ENCODE data around the gene CACNA1C.

CACNA1C gene

DNA sequence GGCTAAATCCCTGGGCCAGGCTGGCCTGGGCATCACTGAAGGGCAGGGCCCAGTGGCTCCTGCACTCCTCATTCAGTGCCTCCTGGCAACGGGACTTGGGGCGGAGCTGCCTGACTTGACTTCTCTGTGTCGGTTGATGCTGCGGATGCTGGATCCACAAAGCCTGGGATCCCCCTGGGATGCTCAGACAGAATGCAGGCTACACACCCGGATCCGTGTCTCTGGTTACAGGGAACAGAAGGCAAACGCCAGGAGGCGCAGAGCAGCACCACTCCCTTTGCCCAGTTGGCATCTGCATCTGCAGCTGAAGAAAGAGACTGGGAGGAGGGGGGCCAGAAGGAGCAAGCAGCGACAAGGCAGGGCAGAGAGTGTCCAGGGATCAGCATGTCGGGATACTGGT is 587.5 kb downstream of the CACNA1C start:
- DNase-seq: no peak

DNA sequence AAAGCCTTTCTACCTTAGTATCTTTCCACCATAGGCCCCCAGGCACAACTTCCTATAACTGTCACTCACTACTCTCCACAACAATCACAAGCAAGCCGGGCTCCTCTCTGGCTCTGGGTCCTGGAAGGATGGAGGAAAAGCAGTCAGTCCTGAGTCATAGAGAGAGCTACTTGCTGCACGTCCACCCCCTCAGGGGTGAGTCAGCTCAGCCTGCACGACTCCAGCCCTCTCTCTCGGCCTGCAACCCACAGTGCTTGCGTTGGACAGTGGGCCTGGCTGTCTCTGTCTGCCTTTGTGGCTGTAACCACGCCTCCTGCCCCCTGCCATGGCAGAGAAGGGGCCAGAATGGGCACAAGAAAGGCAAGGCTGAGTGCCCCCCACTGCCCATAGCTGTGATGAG is 587.9 kb downstream of the CACNA1C start:
- no peak for DNase-seq

- no peak for DNase-seq
Observed at GRCh38 chr12:2641207-2641606, 588.4 kb downstream of the CACNA1C start.

DNA sequence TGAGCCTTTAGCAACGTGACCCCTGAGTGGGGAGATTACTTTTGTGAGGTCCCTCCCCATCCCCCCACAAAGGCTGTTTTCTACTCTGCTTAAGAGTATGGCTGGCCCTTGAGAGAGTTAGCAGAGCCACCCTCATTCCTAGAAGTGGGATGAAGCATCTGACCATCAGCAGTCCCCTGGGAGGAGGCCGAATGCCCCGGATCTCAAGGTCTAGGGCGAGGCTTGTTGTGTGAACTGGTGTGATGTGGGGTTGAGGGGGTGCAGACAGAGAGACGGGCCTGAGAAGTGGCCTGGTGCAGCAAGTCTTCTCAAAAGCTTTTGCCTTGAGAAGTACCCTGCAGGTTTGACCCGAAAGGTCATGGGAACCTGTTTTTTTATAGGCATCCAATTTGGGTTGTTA is 589.0 kb downstream of the CACNA1C start:
- DNase-seq: no peak

- DNase-seq: no peak
Observed at GRCh38 chr12:2642176-2642892, 589.5 kb downstream of the CACNA1C start.

DNA sequence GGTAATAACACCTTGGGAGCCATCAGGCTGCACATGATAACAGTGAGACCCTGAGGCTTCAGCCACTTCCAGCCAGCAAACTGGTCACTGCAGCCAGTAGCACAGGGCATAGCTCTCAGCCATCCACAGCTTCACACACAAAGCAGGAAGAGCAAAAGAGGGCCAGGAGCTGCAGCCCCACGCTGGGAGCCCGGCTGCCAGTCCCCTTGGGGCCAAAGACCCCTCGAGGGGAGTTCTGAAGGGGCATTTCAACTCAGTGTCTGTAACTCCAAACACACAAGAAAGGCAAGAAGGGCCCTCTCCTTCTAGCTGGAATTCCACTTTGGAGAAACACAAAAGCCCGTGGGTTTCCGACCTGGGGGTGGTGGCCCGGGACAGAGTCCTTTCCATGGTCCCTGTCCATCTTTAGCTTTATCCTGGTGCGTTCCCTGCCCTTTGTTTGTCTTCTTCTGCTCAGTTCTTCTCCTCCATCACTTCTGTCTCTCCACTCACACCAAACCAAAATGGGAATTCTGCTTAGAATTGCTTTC is 590.2 kb downstream of the CACNA1C start:
- no peak for DNase-seq

- DNase-seq: no peak
Observed at GRCh38 chr12:2643576-2644135, 590.9 kb downstream of the CACNA1C start.

GRCh38 chr12:2644683-2645405 is 592.1 kb downstream of the CACNA1C start:
- no peak for DNase-seq

DNA sequence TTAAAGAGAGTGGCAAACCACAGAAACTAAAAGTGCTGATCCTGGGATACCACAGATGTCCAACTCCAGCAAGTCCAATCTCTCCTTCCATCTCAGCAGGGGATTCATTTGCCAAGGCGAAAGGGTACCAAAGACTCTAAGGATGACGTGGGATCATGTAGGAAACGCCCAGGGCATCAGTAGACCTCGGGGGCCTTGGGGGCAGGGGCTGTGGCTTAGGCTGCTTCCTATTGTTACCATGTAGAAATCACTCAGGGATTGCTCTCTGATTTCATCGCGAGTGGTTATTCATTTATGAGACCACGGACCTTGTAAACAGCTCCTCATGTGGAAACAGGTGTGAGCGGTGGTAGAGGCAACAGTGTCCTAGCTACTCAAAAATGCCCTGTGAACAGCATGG is 592.7 kb downstream of the CACNA1C start:
- no peak for DNase-seq

- DNase-seq: no peak
Observed at GRCh38 chr12:2646341-2646740, 593.6 kb downstream of the CACNA1C start.

DNA sequence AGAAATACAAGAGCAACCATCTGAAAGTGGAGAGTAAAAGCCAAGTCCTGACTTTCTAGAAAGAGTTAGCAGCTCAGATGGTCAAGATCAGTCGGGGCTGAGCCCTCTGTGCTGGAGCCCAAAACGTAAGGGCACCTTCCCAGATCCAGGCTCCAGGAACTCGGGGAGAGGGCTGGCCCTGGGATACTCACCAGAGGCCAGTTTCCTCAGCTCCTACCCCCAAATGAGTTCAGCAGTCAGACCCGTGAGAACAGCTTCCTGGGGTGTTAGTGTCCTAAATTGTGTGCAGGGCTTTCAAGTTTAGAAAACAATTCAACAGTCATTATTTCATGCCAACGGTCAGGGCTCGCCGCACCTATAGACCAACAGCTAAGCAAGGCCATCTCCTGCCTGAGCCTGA is 594.4 kb downstream of the CACNA1C start:
- DNase-seq: no peak

GRCh38 chr12:2648406-2648805 is 595.6 kb downstream of the CACNA1C start:
- no peak for DNase-seq

DNA sequence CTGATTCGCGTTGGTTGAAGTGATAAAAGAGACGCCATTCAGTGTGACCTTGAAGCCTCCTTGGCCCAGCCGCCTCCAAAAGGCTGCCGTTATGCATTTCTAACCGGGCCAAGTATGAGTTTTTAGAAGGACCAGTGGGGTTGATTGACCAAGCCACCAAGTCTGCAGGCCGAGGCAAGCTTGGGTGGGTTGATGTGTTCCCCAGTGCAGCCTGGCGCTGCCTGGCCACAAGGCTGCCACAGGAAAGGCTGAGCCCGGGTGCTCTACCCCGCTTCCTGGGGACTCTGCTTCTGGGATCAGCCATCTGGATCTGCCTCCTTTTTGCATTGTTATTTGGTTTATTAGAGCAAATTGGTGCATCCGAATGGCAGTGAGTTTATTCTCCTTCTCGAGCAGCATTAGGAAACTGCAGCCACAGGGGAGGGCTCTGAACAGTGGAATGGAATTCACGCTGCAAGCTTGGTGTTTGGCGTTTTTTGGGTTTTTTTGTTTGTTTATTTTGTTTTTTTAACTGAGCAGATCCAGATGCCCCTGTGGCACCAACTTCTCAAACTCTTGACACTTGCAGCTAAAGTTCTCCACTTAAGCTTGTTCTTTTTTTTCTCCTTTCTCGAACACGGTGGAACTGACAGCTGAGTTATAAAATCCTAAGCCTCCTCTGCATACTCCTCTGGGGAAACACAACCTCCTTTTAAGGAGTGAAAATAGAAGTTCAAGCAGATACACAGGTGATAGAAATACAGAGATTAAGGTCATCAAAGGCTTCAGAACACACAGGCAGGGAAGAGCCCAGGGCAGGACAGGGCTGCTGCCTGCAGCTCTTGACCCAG is 596.6 kb downstream of the CACNA1C start:
- DNase-seq: no peak

- DNase-seq: no peak
Observed at GRCh38 chr12:2650261-2651067, 597.7 kb downstream of the CACNA1C start.

DNA sequence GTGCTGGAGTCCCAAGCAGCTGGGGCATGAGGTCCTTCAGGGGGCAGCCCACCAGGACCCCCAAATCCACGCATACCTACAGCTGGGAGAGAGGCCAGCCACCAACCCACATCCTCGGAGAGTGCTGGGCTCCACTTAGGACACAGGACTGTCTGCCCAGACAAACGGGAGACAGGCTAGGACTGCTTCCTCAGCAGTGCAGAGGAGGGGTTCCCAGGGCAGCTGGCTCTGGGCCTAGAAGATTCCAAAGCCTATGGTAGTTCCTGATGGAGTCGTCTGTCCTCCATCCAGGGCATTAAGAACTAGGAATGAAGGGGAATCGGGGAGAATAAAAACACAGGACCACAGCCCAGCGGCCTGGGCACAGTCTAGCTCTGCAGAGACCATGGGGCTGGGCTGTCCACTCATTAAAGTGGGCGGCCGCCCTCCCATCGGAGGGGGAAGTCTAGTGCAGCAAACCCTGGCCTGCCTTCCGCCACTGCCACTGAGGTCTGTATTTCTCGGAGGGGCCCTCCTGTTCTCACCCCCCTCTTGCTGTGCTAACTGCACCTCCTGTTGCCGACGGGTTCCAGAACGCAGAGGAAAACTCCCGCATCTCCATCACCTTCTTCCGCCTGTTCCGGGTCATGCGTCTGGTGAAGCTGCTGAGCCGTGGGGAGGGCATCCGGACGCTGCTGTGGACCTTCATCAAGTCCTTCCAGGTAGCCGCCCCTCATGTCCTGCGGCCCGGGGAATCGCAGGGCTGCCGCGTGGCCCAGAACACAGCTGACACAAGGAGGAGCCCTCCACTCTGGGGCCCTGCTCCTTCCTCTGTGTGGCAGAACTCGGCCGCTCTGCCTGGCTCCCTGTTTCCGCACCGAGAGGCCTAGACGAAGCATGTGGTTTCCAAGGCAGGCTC is 598.5 kb downstream of the CACNA1C start:
- DNase-seq: no peak

- DNase-seq: no peak
Observed at GRCh38 chr12:2652011-2652400, 599.2 kb downstream of the CACNA1C start.

- DNase-seq: no peak
Observed at GRCh38 chr12:2652401-2653081, 599.8 kb downstream of the CACNA1C start.

GRCh38 chr12:2653461-2653965 is 600.7 kb downstream of the CACNA1C start:
- no peak for DNase-seq

- no peak for DNase-seq
Observed at GRCh38 chr12:2654311-2654710, 601.5 kb downstream of the CACNA1C start.

- no peak for DNase-seq
Observed at GRCh38 chr12:2654741-2655140, 602.0 kb downstream of the CACNA1C start.
